ENCODE measurements around the gene CKMT1B.
"Not testable (repeated sequence)": the region's sequence is repeated elsewhere in the genome, so short reads cannot be mapped to it uniquely, and the experiment has no call there.

CKMT1B gene

GRCh38 chr15:43593328-43594190, at the start of gene CKMT1B:
TSS of gene CKMT1B (plus strand) at chr15:43594027. CDS start at chr15:43594219, 192 bp downstream.
- not testable (repeated sequence) for DNase-seq

- no peak for DNase-seq
These were observed 49.6 kb upstream of the CKMT1B start for GRCh38 chr15:43544266-43544665.

- no peak for DNase-seq
These were observed 48.4 kb upstream of the CKMT1B start for GRCh38 chr15:43545426-43545825.

GRCh38 chr15:43547539-43547938, 46.3 kb upstream of the CKMT1B start:
- no peak for DNase-seq

GRCh38 chr15:43550527-43551363, 43.1 kb upstream of the CKMT1B start:
- no peak for DNase-seq

- no peak for DNase-seq
These were observed 41.6 kb upstream of the CKMT1B start for GRCh38 chr15:43552256-43552655.

- no peak for DNase-seq
These were observed 40.8 kb upstream of the CKMT1B start for GRCh38 chr15:43552986-43553385.

GRCh38 chr15:43562753-43563152, 31.1 kb upstream of the CKMT1B start:
- not testable (repeated sequence) for DNase-seq

GRCh38 chr15:43563793-43564192, 30.0 kb upstream of the CKMT1B start:
- not testable (repeated sequence) for DNase-seq

GRCh38 chr15:43566615-43567014, 27.2 kb upstream of the CKMT1B start:
- DNase-seq = not testable (repeated sequence)

GRCh38 chr15:43574607-43575006, 19.2 kb upstream of the CKMT1B start:
- DNase-seq = not testable (repeated sequence)

GRCh38 chr15:43589778-43590466, 3.9 kb upstream of the CKMT1B start, which contains the start of gene PPIP5K1:
TSS of gene PPIP5K1 (minus strand) at chr15:43590208. CDS start at chr15:43584504, 5,704 bp downstream.
- DNase-seq = not testable (repeated sequence)

- DNase-seq = not testable (repeated sequence)
These were observed 986 bp upstream of the CKMT1B start for GRCh38 chr15:43592841-43593240.

- not testable (repeated sequence) for DNase-seq
These were observed 5.3 kb downstream of the CKMT1B start for GRCh38 chr15:43599131-43599530.

GRCh38 chr15:43600200-43600599, 6.4 kb downstream of the CKMT1B start:
- not testable (repeated sequence) for DNase-seq

- DNase-seq = not testable (repeated sequence)
These were observed 8.4 kb downstream of the CKMT1B start for GRCh38 chr15:43602233-43602632.

GRCh38 chr15:43617750-43618149, 23.9 kb downstream of the CKMT1B start:
- not testable (repeated sequence) for DNase-seq

- not testable (repeated sequence) for DNase-seq
These were observed 24.9 kb downstream of the CKMT1B start, which contains the start of gene STRC for GRCh38 chr15:43618700-43619099. TSS of gene STRC (minus strand) at chr15:43618800. CDS start at chr15:43618722, 78 bp downstream.

- not testable (repeated sequence) for DNase-seq
These were observed 28.4 kb downstream of the CKMT1B start for GRCh38 chr15:43622068-43622799.

GRCh38 chr15:43625106-43625505, 31.3 kb downstream of the CKMT1B start:
- DNase-seq = no peak

- not testable (repeated sequence) for DNase-seq
These were observed 33.1 kb downstream of the CKMT1B start for GRCh38 chr15:43626937-43627336.
